Skin epidermis (tissue), 12 donors: ENCODE data around the gene ENC1.

Source experiments
- H3K27ac ChIP-seq, 21 experiments: fragments of 200-600 bp; sonication (generic) in 11 of 21; one replicate each; pipeline ENCODE4 v1.5.0; 2020; ENCODE audit warnings: mild to moderate bottlenecking in 3 of 21, inconsistent platforms in 2 of 21, moderate library complexity in 2 of 21
- H3K4me3 ChIP-seq, 7 experiments: fragments of 200-600 bp; sonication (generic) in 2 of 7; one replicate each; pipeline ENCODE4 v1.5.0; 2020; ENCODE audit warnings: inconsistent platforms in 2 of 7, mild to moderate bottlenecking in 2 of 7, moderate library complexity in 1 of 7

ENC1 gene

DNA sequence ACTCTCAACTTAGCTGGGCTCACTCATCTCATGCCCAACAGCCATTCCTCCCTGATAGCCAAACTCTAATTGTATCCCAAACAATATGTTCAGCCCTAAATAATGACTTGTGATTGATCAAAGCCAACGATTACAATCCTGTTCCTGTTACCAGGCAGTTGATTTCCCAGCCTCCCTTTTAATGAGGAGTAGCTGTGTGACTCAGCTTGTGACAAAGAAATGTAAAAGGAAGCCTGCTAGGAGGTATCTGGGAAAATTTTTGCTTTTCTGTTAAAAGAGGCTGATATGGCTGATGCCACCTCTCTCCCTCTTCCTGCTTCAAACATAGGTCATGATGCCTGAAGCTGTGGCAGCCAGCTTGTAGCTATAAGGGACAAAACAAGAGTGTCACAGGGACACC lies 19.6 kb upstream of the ENC1 start:
- H3K4me3 ChIP-seq, result no peak overlapping the region
- no peak overlapping the region for H3K27ac ChIP-seq

DNA sequence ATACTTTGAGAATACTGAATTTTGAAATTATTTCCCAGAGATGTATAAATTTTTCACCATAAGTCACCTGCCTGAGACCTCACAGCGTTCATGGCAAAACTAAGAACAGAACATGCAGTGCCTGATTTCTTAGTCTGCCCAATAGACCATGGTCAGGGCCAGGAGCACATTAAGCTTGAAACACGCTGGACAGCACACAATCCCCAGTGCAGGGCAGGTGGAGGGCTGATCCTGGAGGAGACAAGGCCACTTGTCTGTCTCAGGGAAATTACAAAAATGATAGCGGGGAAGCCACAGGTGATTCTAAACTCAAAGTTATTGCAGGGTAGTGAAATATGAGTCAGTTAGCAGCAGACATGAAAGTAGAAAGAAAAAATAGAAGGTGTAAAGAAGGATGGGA lies 18.6 kb upstream of the ENC1 start:
- H3K27ac ChIP-seq, result no peak overlapping the region
- H3K4me3 ChIP-seq, result no peak overlapping the region

DNA sequence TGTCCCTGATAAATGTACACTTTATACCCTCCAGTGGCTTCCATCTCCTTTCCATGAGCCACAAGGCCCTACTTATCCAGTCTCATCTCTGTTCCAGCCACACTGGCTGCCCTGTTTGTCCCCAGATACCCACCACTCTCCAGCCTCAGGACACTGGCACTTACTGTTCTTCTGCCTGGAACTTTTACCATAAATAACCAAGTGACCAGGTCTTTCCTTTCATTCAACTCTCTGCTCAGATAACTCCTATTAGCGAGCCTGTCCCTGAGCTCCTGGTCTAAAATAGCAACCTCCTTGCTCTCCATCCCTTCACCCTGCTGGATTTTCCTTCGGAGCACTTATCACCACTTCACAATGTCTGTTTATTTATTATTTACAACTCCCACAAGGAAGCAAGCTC lies 16.6 kb upstream of the ENC1 start:
- no peak overlapping the region for H3K4me3 ChIP-seq

DNA sequence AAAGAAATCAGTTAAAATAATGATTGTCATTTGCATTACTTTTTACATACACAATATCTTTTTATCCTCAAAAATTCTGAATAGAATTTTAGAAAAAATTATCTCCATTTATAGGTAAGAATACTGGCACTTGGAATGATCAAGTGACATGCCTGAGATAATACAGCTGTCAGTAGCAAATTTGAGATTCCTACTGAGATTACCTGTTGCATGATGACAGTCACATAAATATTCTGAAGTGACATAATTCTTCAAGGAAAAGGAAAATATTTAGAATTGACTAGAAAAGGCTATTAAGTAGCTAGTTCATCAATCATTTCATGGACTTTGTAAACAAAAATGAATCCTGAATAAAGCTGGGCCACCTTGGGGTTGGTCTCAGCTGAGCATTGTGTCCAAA lies 15.2 kb upstream of the ENC1 start:
- H3K27ac ChIP-seq, result no peak overlapping the region

More for the DNA sequence above, 16.6 kb upstream of the ENC1 start:
- no peak overlapping the region for H3K27ac ChIP-seq

DNA sequence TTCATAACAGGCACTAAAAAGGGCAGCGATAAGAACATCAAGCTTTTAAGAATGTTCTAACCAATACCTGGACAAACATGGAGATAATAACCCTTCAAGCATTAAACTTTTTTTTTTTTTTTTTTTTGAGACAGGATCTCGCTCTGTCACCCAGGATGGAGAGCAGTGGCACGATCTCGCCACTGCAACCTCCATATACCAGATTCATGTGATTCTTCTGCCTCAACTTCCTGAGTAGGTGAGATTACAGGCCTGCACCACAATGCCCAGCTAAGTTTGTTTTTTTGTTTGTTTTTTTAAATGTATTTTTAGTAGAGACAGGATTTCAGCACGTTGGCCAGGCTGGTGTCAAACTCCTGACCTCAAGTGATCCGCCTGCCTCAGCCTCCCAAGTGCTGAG lies 14.7 kb upstream of the ENC1 start:
- Histone ChIP-seq H3K4me3 (no peak overlapping the region), H3K27ac (no peak overlapping the region)

More for the DNA sequence above, 15.2 kb upstream of the ENC1 start:
- no peak overlapping the region for H3K4me3 ChIP-seq

DNA sequence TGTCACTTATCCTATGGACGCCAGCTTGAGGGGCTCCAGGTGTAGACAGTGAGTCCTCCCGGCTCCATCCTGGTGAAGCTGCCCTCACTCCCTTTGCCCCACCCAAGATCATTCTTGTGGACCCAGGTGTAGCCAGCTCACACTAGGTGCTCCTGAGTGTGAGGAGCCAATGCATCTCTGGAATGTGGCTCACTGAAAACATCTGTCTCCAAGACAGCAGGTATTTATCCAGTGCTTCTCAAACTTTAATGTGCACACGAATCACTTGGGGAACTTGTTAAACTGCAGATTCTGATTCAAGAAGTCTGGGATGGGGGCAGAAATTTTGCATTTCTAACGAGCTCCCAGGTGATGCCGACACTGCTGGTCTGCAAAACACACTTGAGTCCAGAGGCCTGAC lies 13.5 kb upstream of the ENC1 start:
- Histone ChIP-seq H3K4me3 (no peak overlapping the region), H3K27ac (no peak overlapping the region)

DNA sequence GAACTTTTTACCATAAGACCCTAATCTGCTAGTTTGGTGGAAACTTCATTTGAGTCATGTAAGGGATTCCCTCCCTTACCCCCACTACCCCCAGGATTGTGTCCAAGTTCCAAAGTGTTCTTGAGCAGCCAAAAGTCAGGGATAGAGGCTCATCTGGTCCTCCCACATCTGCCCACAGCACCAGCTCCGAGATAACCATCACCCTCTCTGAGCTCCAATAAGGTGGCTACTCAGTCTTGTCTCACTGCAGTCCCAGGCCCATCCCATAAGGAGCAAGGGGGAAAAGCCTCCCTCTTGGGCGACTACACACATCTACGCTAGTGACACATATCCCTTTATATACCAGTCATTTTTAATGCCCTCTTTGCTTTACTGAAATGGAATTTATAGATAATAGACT lies 12.0 kb upstream of the ENC1 start:
- H3K27ac ChIP-seq, result no peak overlapping the region
- no peak overlapping the region for H3K4me3 ChIP-seq

DNA sequence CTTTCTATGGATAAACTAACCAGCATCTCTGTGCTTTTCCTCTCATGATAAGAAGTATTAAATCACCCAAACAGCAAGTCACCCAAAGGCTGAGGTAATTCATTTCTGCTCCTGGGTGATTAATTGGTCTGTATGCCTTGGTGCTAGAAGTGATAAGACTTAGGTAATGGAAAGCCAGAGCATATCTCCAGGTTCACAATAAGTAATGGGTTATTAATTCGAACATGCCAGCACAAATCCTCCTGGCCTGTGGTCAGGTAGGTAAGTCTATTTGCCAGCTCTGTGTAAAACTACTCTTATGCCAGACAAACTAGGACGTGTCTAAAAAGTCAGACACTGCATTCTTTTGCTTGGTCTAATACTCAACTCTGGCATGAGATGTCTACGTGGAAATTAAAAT lies 11.2 kb upstream of the ENC1 start:
- Histone ChIP-seq H3K27ac (no peak overlapping the region), H3K4me3 (no peak overlapping the region)

DNA sequence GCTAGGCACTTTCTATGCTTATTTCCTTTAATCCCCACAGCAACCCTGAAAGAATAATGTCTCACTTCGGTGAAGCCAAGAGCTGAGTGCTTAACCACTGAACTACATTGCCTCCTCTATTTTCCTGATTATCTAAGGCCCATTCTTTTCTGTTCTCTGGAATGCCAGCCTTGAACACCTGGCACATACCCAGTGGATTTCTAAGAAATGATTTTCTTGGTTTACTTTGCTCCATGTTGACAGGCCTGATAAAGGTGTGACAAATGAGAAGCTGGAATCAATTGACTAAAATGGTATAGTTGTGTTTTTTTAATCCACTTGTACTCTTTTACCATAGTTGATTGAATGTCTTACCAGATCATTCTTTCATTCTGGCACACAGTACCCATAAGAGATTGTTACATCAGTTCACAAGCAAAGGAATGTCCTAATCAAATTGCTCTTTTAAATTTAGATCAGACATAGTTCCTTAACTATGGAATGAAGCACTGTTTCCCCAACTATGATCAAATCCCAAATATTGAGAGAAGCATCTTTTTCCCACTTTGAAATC lies 9.0 kb upstream of the ENC1 start:
- Histone ChIP-seq H3K4me3 (no peak overlapping the region), H3K27ac (no peak overlapping the region)

DNA sequence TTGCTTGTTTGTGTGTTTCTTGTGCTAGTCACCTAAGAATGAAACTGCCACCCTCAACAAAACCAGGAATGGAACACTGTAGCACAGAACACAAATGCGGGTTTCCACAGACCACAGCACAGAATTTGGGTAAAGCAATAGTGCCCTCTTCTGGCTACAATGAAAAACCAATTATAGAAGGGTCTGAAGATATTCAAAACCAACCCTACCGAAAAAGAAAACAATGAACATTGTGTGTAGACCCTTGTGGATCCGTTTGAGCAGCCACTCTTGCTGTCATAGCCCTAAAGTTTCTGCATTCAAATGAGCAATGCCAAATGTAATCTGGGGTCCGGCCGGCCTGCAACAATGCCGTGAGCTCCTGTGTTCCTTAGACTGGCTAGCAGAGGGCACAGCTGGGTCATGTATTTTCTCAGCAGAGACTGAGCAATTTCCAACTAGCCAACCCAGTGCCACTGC lies 8.3 kb upstream of the ENC1 start:
- H3K27ac ChIP-seq, result no peak overlapping the region
- no peak overlapping the region for H3K4me3 ChIP-seq

DNA sequence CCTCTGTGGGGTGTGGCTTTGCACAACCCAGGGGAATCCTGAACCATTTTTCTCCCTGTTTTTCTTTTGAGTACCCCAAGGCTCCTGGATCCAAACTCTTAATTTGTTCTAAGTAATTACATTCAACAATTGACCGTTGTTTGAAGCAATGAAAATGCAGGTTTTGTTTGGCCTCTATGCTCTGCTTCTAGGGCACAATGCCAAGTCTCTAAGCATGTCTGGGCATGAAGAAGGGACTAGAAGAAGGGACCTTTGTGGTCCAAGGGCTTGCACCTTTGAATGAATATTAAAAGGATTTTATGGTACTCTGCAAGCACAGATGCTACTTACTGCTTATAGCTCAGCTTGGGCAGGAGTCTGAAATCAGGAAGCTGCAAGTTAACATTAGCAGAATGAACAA lies 6.6 kb upstream of the ENC1 start:
- H3K27ac ChIP-seq, result no peak overlapping the region

DNA sequence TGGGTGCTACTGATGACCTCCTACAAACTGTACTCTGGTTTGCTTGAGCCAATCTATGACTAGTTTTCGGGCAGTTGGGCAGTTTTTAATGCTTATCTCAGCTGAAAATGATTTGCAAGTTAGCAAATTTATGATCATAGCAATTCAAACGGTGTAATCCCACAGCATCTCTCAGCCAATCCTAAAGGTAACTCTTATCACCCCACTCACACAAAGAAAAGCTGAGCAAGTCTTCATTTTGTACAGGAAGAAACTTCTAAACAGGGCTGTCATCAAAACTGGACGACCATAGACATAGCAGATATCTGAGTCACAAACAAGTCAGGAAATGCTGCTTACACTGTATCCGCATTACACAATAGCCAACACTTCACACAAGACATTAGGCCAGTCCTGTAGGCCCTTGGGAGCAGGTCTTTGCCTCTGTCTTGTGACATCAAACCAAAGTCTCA lies 2.6 kb upstream of the ENC1 start:
- H3K4me3 ChIP-seq, result no peak overlapping the region
- H3K27ac ChIP-seq, result peak overlapping the region in 10 of 21 experiments; percentile 26 to 92 (median 70)

More for the DNA sequence above, 6.6 kb upstream of the ENC1 start:
- H3K4me3 ChIP-seq, result no peak overlapping the region

DNA sequence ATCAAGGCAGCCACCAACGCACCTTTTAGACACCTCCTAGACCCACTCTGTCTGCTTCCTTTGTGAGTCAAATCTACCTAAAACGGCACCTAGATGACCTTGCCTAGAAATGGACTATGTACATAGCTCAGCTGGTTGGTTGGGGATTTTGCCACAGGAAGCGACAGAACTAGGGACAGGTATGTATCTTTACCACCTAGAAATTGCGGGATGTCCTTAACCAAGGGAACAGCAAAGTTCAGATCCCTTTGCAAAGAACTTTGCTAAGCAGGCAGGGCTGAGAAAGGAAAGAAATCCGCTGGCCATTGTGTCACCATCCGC lies 2.0 kb upstream of the ENC1 start:
- Histone ChIP-seq H3K4me3 (no peak overlapping the region), H3K27ac (peak overlapping the region in 12 of 21 experiments; percentile 31 to 96 (median 77))

DNA sequence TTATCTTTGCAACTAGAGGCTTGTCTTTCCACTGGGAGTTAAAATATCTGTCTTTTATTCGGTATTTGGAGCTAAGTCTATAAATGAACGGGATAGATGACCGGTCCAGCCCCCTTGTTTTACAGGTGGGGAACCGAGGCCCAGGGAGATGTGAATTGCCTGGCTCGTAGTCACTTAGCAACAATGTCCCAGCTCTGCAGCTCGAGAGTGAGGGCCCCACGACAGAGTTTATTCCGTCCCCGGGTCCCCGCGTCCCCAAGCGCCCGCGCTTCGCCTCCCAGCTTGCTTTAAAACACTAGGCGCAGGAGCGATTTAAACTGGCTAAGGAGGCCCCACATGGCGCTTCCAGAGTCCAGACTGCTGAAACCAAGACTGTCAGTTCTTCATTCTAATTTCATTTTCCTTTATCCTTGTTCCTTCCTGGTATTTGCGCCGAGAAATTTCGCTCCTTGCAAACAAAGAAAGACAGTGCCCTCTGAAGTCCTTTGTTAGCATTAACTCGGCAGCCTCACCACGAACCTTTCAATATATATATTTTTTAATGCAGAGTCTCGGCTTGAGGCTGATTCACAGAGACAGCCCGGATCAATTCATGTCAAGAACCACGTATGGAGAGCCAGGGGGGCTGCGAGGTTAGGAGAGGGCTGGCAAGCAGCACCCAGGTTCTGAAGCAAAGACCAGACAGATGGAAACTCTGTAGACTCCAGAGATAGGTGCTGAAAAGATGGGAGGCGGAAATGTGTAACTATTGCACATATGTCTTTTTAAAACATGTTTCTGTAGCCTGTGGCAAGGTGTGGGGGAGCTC lies 1.4 kb upstream of the ENC1 start:
- Histone ChIP-seq H3K4me3 (peak overlapping the region; percentile 58 to 78 (median 71)), H3K27ac (peak overlapping the region in 19 of 21 experiments; percentile 38 to 96 (median 84))

DNA sequence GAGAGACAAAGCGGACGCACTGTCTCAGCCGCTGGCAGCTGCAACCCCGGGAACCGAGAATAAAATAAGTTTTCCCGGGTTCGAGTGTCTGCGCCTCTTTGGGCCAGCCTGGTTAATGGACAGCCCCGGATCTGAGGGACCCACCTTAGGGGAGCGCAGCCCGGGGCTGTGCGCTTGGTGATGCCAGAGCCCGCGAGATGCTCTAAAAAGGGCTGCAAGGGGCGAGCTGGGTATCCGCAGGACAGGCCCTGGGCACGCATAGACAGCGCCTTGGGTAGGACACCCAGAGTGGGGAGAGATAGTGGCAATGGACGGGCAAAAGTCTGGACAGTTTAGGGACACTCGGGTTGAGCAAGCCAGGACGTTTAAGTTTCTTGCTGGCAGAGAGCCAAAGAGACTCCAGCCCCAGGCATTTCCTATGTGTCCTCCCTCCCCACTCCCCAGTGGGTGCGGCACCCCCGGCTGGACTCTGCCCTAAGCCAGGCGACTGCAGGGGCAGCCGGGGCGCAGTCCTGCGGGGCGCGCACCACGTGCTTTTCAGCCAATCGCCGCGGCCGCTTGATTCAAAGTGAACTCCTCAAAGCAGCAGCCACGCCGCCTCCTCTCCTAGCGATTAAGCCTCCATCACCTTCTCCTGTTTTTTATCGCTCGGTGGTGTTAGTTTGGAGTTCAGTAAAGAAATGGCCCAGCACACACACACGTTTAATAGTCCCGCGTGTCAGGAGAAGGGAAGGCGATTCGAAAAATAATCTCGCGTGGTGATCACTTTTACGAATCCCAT lies 616 bp upstream of the ENC1 start:
- Histone ChIP-seq H3K4me3 (peak overlapping the region; percentile 58 to 78 (median 71)), H3K27ac (peak overlapping the region; percentile 69 to 96 (median 86))

DNA sequence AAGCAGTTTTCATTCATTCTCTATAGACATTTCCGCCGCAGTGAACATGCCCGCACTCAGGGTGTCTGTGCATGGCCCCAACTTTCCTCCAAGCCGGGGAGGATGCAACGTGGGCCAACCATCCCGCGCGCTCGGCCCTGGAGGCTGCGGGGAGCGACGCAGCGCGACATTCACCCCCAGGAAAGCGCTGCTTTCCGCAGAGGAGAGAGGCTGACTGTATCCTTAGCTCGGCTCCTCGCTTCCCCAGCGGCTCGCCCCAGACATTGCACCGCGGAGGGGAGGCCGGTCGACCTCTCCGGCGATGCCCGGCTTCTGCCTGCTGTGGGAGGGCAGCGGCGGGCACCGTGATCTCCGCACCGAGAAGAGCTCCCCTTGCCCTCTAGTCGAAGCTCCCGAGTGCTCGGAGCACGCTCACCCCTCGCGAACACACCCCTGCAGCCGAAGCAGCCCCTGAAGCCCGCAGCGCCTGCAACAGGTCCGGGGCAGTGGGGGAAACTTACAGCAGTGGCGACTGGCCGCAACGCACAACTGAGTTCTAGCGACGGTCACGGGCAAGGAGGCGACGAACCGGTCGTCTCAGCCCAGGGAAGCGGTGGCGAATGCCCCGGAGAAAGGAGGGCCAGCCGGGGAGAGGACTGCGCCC lies 600 bp downstream of the ENC1 start:
- H3K27ac ChIP-seq, result peak overlapping the region; percentile 69 to 96 (median 86)
- H3K4me3 ChIP-seq, result peak overlapping the region; percentile 58 to 78 (median 71)

DNA sequence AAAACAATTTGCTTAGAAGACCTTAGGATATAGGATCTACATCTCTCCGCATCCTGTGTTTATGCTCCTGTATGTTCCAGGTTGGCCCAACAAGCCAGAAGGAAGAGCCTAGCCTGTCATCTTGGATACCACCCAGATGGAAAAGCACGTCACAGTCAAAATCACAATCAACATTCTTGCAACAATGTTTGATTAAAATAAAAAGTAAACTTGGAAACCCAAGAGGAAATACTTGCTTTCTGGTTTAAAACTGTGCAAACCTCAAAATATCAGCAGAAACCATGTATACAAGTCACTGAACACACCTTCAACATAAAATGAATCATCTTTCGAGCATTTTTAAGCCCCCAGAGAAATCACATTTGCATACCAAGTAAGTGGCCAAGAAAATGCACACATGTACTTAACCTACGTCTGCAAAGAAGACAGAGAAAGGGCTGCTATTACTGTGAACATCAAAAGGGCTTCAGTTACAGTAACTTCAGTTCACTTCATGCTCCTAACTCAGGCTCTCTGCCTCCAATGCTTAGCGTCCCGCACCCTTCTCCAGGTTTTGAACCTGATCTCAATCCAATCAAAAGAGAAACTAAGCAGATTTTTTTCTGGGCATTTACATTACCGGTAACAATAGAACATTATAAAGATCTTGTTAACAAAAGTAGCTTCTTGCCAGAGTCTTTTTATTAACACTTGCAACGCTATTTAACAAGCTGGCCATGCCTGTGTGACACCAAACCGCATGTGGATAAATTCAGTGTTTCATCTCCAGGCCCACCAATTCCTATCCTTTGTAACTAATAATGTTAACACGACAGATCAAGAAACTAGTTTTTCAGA lies 1.3 kb downstream of the ENC1 start:
- H3K27ac ChIP-seq, result peak overlapping the region in 18 of 21 experiments; percentile 78 to 96 (median 88)
- H3K4me3 ChIP-seq, result peak overlapping the region; percentile 58 to 78 (median 71)

DNA sequence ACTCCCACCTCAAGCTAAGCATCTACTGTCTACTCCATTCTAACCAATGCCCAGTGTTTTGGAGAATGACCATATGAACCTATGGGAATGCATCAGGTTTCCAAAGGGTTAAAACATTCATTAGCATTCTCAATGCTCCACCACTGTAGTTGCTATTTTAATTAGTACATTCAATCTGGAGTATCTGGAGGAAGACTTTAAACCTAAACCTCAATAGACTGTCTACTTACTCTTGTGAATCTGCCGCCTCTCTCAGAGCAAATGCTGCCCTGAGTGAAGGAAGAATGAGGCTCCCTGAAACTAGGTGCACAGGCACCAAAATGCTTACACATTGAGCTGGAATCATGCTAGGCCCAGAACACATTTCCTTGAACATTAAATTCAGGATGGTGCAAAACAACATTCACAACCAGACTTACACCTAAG lies 2.0 kb downstream of the ENC1 start:
- H3K4me3 ChIP-seq, result peak overlapping the region in 6 of 7 experiments; percentile 58 to 78 (median 70)
- H3K27ac ChIP-seq, result peak overlapping the region in 7 of 21 experiments; percentile 28 to 96 (median 90)

DNA sequence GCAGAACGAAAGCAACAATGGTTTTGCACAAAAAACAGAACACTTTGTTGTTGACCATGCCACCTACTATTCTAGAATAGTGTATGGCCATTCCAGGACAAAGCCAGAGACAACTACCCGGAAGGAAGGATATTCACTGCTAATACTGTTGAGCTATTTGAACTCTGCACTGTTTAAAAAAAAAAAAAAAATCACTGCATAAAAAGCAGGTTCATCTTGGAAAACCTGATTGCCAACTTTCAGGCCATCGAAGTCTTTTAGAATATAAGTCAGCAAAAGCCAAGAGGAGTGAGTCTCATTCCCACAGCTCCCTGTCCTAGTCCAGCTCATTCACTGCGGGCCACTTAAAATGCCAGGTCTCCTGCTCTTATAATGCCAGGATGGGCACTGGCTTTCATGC lies 4.0 kb downstream of the ENC1 start:
- no peak overlapping the region for H3K27ac ChIP-seq
- H3K4me3 ChIP-seq, result no peak overlapping the region
